SIG-M5 treated with dmso at 0.1 percent for 504 hours (cell line): ENCODE results near the gene UFSP1.
"Not testable (repeated sequence)": the region's sequence is repeated elsewhere in the genome, so short reads cannot be mapped to it uniquely, and the experiment has no call there.

ENCODE experiments used
- DNase-seq: peaks from one replicate; lab custom pipeline; 2025; ENCODE audit not compliant: unreplicated experiment; lab: John Stamatoyannopoulos, UW

UFSP1 gene

GRCh38 chr7:100888988-100889750 is at the start of gene UFSP1:
UFSP1 (minus strand) TSS chr7:100889715; CDS start chr7:100889271, 444 bp downstream.
- no peak for DNase-seq

- DNase-seq = not testable (repeated sequence)
These were observed 46.7 kb upstream of the UFSP1 start for GRCh38 chr7:100936167-100936566.

- not testable (repeated sequence) for DNase-seq
These were observed 45.9 kb upstream of the UFSP1 start for GRCh38 chr7:100935381-100935780.

- DNase-seq = no peak
These were observed 44.2 kb upstream of the UFSP1 start for GRCh38 chr7:100933734-100934133.

GRCh38 chr7:100929808-100930174 is 40.3 kb upstream of the UFSP1 start:
- DNase-seq = no peak

- not testable (repeated sequence) for DNase-seq
These were observed 34.1 kb upstream of the UFSP1 start for GRCh38 chr7:100923616-100924015.

GRCh38 chr7:100921039-100921438 is 31.5 kb upstream of the UFSP1 start:
- DNase-seq = no peak

- not testable (repeated sequence) for DNase-seq
These were observed 30.4 kb upstream of the UFSP1 start for GRCh38 chr7:100919779-100920437.

GRCh38 chr7:100919335-100919734 is 29.8 kb upstream of the UFSP1 start:
- DNase-seq = not testable (repeated sequence)

- no peak for DNase-seq
These were observed 25.4 kb upstream of the UFSP1 start for GRCh38 chr7:100914879-100915447.

- no peak for DNase-seq
These were observed 24.8 kb upstream of the UFSP1 start for GRCh38 chr7:100914208-100914878.

GRCh38 chr7:100911484-100911883 is 22.0 kb upstream of the UFSP1 start:
- no peak for DNase-seq

- peak; percentile 52 for DNase-seq
These were observed 20.9 kb upstream of the UFSP1 start for GRCh38 chr7:100910443-100910842.

GRCh38 chr7:100908512-100908911 is 19.0 kb upstream of the UFSP1 start:
- DNase-seq = no peak

- DNase-seq = no peak
These were observed 13.1 kb upstream of the UFSP1 start for GRCh38 chr7:100902638-100903037.

GRCh38 chr7:100901921-100902332 is 12.4 kb upstream of the UFSP1 start:
- DNase-seq = no peak

- DNase-seq = no peak
These were observed 11.5 kb upstream of the UFSP1 start for GRCh38 chr7:100900978-100901377.

GRCh38 chr7:100899432-100899831 is 9.9 kb upstream of the UFSP1 start:
- DNase-seq = no peak

- no peak for DNase-seq
These were observed 8.4 kb upstream of the UFSP1 start for GRCh38 chr7:100897772-100898454.

- DNase-seq = no peak
These were observed 7.5 kb upstream of the UFSP1 start for GRCh38 chr7:100896732-100897608.
